A549 (cell line): Measurements from ENCODE around the gene MYOD1. TPM values are rescaled to one million over a fixed set of nuclear protein-coding genes. Genes with fewer than 3 reads are reported as not detected.

Source experiments
- ATAC-seq, 2 experiments: fragments of 200-7000 bp in 1 of 2; fragments of >200 bp in 1 of 2; cut with Nextera tagmentation in 1 of 2; cut with Tn5 transposase in 1 of 2; 3 replicates each; pipeline versions ENCODE4 v1.8.0 to v1.9.1; 2018 to 2020; ENCODE audit warnings: mild to moderate bottlenecking in 1 of 2, moderate library complexity in 1 of 2
- CTCF ChIA-PET: fragments of 300-600 bp; sonication (Branson Sonifier 250); formaldehyde crosslinking; extraction: SDS; loops from one replicate; lab custom pipeline; 2021; ENCODE audit warnings: antibody characterized with exemption, inconsistent platforms; lab: Yijun Ruan, JAX
- POLR2A ChIA-PET: fragments of 350-600 bp; formaldehyde crosslinking; extraction: SDS; loops from one replicate; lab custom pipeline; 2021; ENCODE audit warnings: antibody characterized with exemption, inconsistent platforms; lab: Yijun Ruan, JAX
- DNase-seq, 2 experiments: peaks; one replicate each; pipeline versions ENCODE4 v3.0.0 to v3.0.0-alpha.2; 2011 to 2016; ENCODE audit warnings: low read depth in 1 of 2, low spot score in 1 of 2
- FAIRE-seq: peaks from 2 replicates; lab custom pipeline; 2011; peaks lifted over from hg19 to GRCh38; lab: Jason Lieb, UNC
- H3K27ac ChIP-seq, 2 experiments: fragments of >200 bp; sonication (Bioruptor Twin); formaldehyde crosslinking; 3 replicates each; pipeline ENCODE4 v1.5.1; 2016 to 2017
- H3K4me1 ChIP-seq: fragments of >200 bp; sonication (Bioruptor Twin); formaldehyde crosslinking; 3 replicates; pipeline ENCODE4 v1.6.1; 2016
- H3K4me2 ChIP-seq: fragments of >200 bp; sonication (Bioruptor Twin); formaldehyde crosslinking; 3 replicates; pipeline ENCODE4 v1.6.1; 2016
- H3K4me3 ChIP-seq: fragments of >200 bp; sonication (Bioruptor Twin); formaldehyde crosslinking; 3 replicates; pipeline ENCODE4 v1.5.1; 2016
- H3K9me3 ChIP-seq: fragments of >200 bp; sonication (Bioruptor Twin); formaldehyde crosslinking; 3 replicates; pipeline ENCODE4 v1.6.1; 2016
- BHLHE40 ChIP-seq: IDR thresholded peaks from 2 replicates; pipeline ENCODE4 v1.6.1; 2012; ENCODE audit warnings: low read depth, low read length, inconsistent platforms
- CBX2 ChIP-seq: fragments of 200-600 bp; sonication (generic); IDR thresholded peaks from 2 replicates; pipeline ENCODE4 v1.6.1; 2016; ENCODE audit warnings: low read depth, mild to moderate bottlenecking, borderline replicate concordance
- CEBPB ChIP-seq, 2 experiments: fragments of >200 bp in 1 of 2; sonication (Bioruptor Twin) in 1 of 2; formaldehyde crosslinking in 1 of 2; IDR thresholded peaks; 2 replicates each; pipeline ENCODE4 v1.6.1; 2012 to 2016
- CHD4 ChIP-seq: fragments of 200-600 bp; sonication (generic); IDR thresholded peaks from 2 replicates; pipeline ENCODE4 v1.6.1; 2016; ENCODE audit warnings: antibody characterized with exemption, mild to moderate bottlenecking, borderline replicate concordance
- CTCF ChIP-seq: fragments of >200 bp; sonication (Bioruptor Twin); formaldehyde crosslinking; IDR thresholded peaks from 3 replicates; pipeline ENCODE4 v1.5.1; 2016
- FOSL2 ChIP-seq, 2 experiments: fragments of 450-650 bp in 1 of 2; fragments of >200 bp in 1 of 2; sonication (Bioruptor Twin) in 1 of 2; formaldehyde crosslinking; IDR thresholded peaks; 2 replicates each; pipeline versions ENCODE4 v1.5.0 to v1.6.1; 2016 to 2020; ENCODE audit warnings: mild to moderate bottlenecking in 1 of 2, moderate library complexity in 1 of 2
- GATA3 ChIP-seq: IDR thresholded peaks from 2 replicates; pipeline ENCODE4 v1.6.1; 2012; ENCODE audit warnings: borderline replicate concordance
- HES2 ChIP-seq: fragments of >200 bp; sonication (Bioruptor Twin); formaldehyde crosslinking; IDR thresholded peaks from 2 replicates; pipeline ENCODE4 v1.6.1; 2016
- JUN ChIP-seq, 2 experiments: fragments of >200 bp; sonication (Bioruptor Twin); formaldehyde crosslinking; IDR thresholded peaks; 2 replicates in 1 of 2; 3 replicates in 1 of 2; pipeline ENCODE4 v1.6.1; 2016 to 2017
- JUNB ChIP-seq: fragments of >200 bp; sonication (Bioruptor Twin); formaldehyde crosslinking; IDR thresholded peaks from 2 replicates; pipeline ENCODE4 v1.6.1; 2016
- KDM1A ChIP-seq: fragments of 200-600 bp; sonication (generic); IDR thresholded peaks from 2 replicates; pipeline ENCODE4 v1.6.1; 2016; ENCODE audit warnings: low read depth, mild to moderate bottlenecking
- MAZ ChIP-seq: fragments of 150-350 bp; IDR thresholded peaks from 2 replicates; pipeline ENCODE4 v1.6.1; 2014; ENCODE audit warnings: antibody characterized with exemption, low read depth, low read length, borderline replicate concordance
- NPAS2 ChIP-seq: fragments of 250-450 bp; sonication (Bioruptor Pico); IDR thresholded peaks from 2 replicates; pipeline ENCODE4 v1.8.0; 2022; ENCODE audit warnings: mild to moderate bottlenecking, moderate library complexity, borderline replicate concordance
- PBX3 ChIP-seq: IDR thresholded peaks from 2 replicates; pipeline ENCODE4 v1.6.1; 2012
- RAD21 ChIP-seq, 2 experiments: fragments of >200 bp in 1 of 2; sonication (Bioruptor Twin) in 1 of 2; formaldehyde crosslinking in 1 of 2; IDR thresholded peaks in 1 of 2; conservative IDR thresholded peaks in 1 of 2; 2 replicates in 1 of 2; 3 replicates in 1 of 2; pipeline ENCODE4 v1.6.1; 2012 to 2018; ENCODE audit warnings: inconsistent platforms in 1 of 2
- REST ChIP-seq: fragments of 200-600 bp; sonication (generic); IDR thresholded peaks from 2 replicates; pipeline ENCODE4 v1.6.1; 2016; ENCODE audit warnings: antibody characterized with exemption, mild to moderate bottlenecking, moderate library complexity
- TFCP2L1 ChIP-seq: fragments of 250-450 bp; sonication (Bioruptor Pico); IDR thresholded peaks from 2 replicates; pipeline ENCODE4 v1.5.0; 2021; ENCODE audit warnings: mild to moderate bottlenecking
- ZC3H11A ChIP-seq: fragments of 450-650 bp; IDR thresholded peaks from 2 replicates; pipeline ENCODE4 v1.6.1; 2014; ENCODE audit warnings: antibody characterized with exemption, mild to moderate bottlenecking
- ZFP36 ChIP-seq: fragments of 450-650 bp; IDR thresholded peaks from 2 replicates; pipeline ENCODE4 v1.6.1; 2014; ENCODE audit warnings: borderline replicate concordance; ENCODE audit not compliant: partially characterized antibody
- ZNF302 ChIP-seq: fragments of 250-450 bp; sonication (Bioruptor Pico); IDR thresholded peaks from 2 replicates; pipeline ENCODE4 v1.9.0; 2021; ENCODE audit warnings: inconsistent platforms, mild to moderate bottlenecking, moderate library complexity
- WGBS: methylation state at CpG from one replicate; pipeline ENCODE4 v1.1.6; 2017; ENCODE audit errors: missing lambda C conversion rate; 5-methylcytosine and 5-hydroxymethylcytosine counted together
- polyA plus RNA-seq, 4 experiments: library from polyadenylated mRNA; depleted of rRNA in 3 of 4; stranded (reverse); fragments of >200 nt; fragmentation: RNase III in 1 of 4; extraction: RNeasy Plus Mini Kit Qiagen cat#74134 plus additional on column Dnase treatment in 1 of 4; gene quantifications; 2 replicates in 3 of 4; 3 replicates in 1 of 4; pipeline ENCODE4 v1.2.3, GENCODE V29; 2011 to 2017

Gene MYOD1
- polyA plus RNA-seq, 2 of the 4 experiments (the other 2 are of a cell fraction), result not detected

- POLR2A ChIA-PET, result no interaction called here
- FAIRE-seq, result no peak
- CTCF ChIA-PET, result interaction anchor here (10.4 kb wide), 1 partner anchor 19 kb away, joined by 85 read pairs; the partner anchor contains the start of gene KCNC1
- Histone ChIP-seq H3K4me3 (no peak overlapping the region), H3K27ac (no peak overlapping the region), H3K4me1 (no peaks in the 10 kb centered on the region), H3K4me2 (no peak overlapping the region), H3K9me3 (no peaks in the 10 kb centered on the region)
- TF ChIP-seq KDM1A (no peak), CTCF (no peak), CBX2 (no peak), ZNF302 (CRISPR knock-in tag) (no peak), ZC3H11A (no peak), MAZ (no peak), TFCP2L1 (CRISPR knock-in tag) (no peak)
- ATAC-seq, result no peak
- WGBS, result no CpG with 5 or more reads among the region's 1 CpG
- DNase-seq, result no peak
Observed at GRCh38 chr11:17713851-17714250, 5.5 kb upstream of the MYOD1 start.

- ChIA-PET POLR2A (no interaction called here), CTCF (interaction anchor here (10.4 kb wide), 1 partner anchor 18 kb away, joined by 85 read pairs; the partner anchor contains the start of gene KCNC1)
- DNase-seq (no peak), FAIRE-seq (no peak), ATAC-seq (no peak)
- Histone ChIP-seq H3K4me3 (no peak overlapping the region), H3K4me2 (no peak overlapping the region), H3K9me3 (no peaks in the 10 kb centered on the region), H3K4me1 (no peaks in the 10 kb centered on the region), H3K27ac (no peak overlapping the region)
- WGBS, result 14% methylated on average over 6 of the region's 8 CpGs
- no peak for TF ChIP-seq FOSL2 (IDR thresholded peaks at IDR 0.05)
- no peak for TF ChIP-seq FOSL2 (CRISPR knock-in tag; IDR thresholded peaks at IDR 0.05)
- no peak for TF ChIP-seq BHLHE40
- no peak for TF ChIP-seq JUN (IDR thresholded peaks at IDR 0.05)
- TF ChIP-seq JUNB, result no peak
- no peak for TF ChIP-seq CBX2
- no peak for TF ChIP-seq REST
- TF ChIP-seq PBX3, result no peak
- no peak for TF ChIP-seq RAD21 (conservative IDR thresholded peaks at IDR 0.05 in 1 of 2, IDR thresholded peaks at IDR 0.05 in 1 of 2)
- TF ChIP-seq TFCP2L1 (CRISPR knock-in tag), result no peak
Observed at GRCh38 chr11:17714356-17714854, 5.0 kb upstream of the MYOD1 start.

- no peak overlapping the region for H3K4me2 ChIP-seq
- ATAC-seq (no peak), FAIRE-seq (no peak), DNase-seq (no peak)
- POLR2A ChIA-PET, result no interaction called here
- H3K27ac ChIP-seq, result no peak overlapping the region
- H3K4me3 ChIP-seq, result no peak overlapping the region
- 18% methylated on average over 4 of the region's 4 CpGs for WGBS
- no peaks in the 10 kb centered on the region for H3K9me3 ChIP-seq
- H3K4me1 ChIP-seq, result no peaks in the 10 kb centered on the region; the same call in 2 of the 3 replicates
- CTCF ChIA-PET, result interaction anchor here (10.4 kb wide), 1 partner anchor 18 kb away, joined by 85 read pairs; the partner anchor contains the start of gene KCNC1
- no peak for TF ChIP-seq CEBPB (IDR thresholded peaks at IDR 0.05)
- TF ChIP-seq NPAS2 (CRISPR knock-in tag), result no peak
- TF ChIP-seq REST, result no peak
- TF ChIP-seq ZFP36, result no peak
- no peak for TF ChIP-seq PBX3
- no peak for TF ChIP-seq HES2
- TF ChIP-seq JUNB, result no peak
- no peak for TF ChIP-seq GATA3
- no peak for TF ChIP-seq CHD4
- no peak for TF ChIP-seq BHLHE40
- TF ChIP-seq KDM1A, result no peak
Observed at GRCh38 chr11:17714870-17715269, 4.5 kb upstream of the MYOD1 start.
